NCI-H128 (cell line): Measurements from ENCODE around the gene TNFRSF25.

Experiments used
- DNase-seq: peaks from one replicate; lab custom pipeline; 2025; ENCODE audit not compliant: unreplicated experiment; lab: John Stamatoyannopoulos, UW

The TNFRSF25 gene

GRCh38 chr1:6488602-6489382 lies 22.8 kb upstream of the TNFRSF25 start:
- DNase-seq, result no peak

GRCh38 chr1:6487804-6488484 lies 22.0 kb upstream of the TNFRSF25 start:
- DNase-seq, result no peak

- peak; percentile 84 for DNase-seq
Observed at GRCh38 chr1:6486433-6487011, 20.5 kb upstream of the TNFRSF25 start.

GRCh38 chr1:6485168-6486101 lies 19.5 kb upstream of the TNFRSF25 start:
- no peak for DNase-seq

- no peak for DNase-seq
Observed at GRCh38 chr1:6484826-6485167, 18.8 kb upstream of the TNFRSF25 start.

- no peak for DNase-seq
Observed at GRCh38 chr1:6483761-6484117, 17.8 kb upstream of the TNFRSF25 start.

- DNase-seq, result no peak
Observed at GRCh38 chr1:6483017-6483760, 17.2 kb upstream of the TNFRSF25 start.

GRCh38 chr1:6481820-6482219 lies 15.8 kb upstream of the TNFRSF25 start:
- no peak for DNase-seq

- no peak for DNase-seq
Observed at GRCh38 chr1:6477039-6477820, 11.3 kb upstream of the TNFRSF25 start.

- no peak for DNase-seq
Observed at GRCh38 chr1:6476483-6476882, 10.5 kb upstream of the TNFRSF25 start.

- DNase-seq, result peak; percentile 74
Observed at GRCh38 chr1:6475381-6476133, 9.6 kb upstream of the TNFRSF25 start.

GRCh38 chr1:6474815-6475282 lies 8.9 kb upstream of the TNFRSF25 start:
- no peak for DNase-seq

GRCh38 chr1:6473974-6474814 lies 8.2 kb upstream of the TNFRSF25 start:
- DNase-seq, result peak; percentile 72

- no peak for DNase-seq
Observed at GRCh38 chr1:6473156-6473555, 7.2 kb upstream of the TNFRSF25 start.

- no peak for DNase-seq
Observed at GRCh38 chr1:6472391-6472790, 6.4 kb upstream of the TNFRSF25 start.

GRCh38 chr1:6471970-6472368 lies 6.0 kb upstream of the TNFRSF25 start:
- no peak for DNase-seq

GRCh38 chr1:6471086-6471969 lies 5.4 kb upstream of the TNFRSF25 start:
- no peak for DNase-seq
